Progenitor cell of endocrine pancreas (in vitro differentiated cells): ENCODE measurements around the gene ADCY3. TPM values are rescaled to one million over a fixed set of nuclear protein-coding genes. Genes with fewer than 3 reads are reported as not detected.
"Not testable (repeated sequence)": the region's sequence is repeated elsewhere in the genome, so short reads cannot be mapped to it uniquely, and the experiment has no call there.

Experiments used
- DNase-seq: peaks from one replicate; pipeline ENCODE4 v3.0.0; 2021; ENCODE audit warnings: low spot score; ENCODE audit not compliant: unreplicated experiment
- H3K27ac Mint-ChIP-seq: 2 replicates; pipeline ENCODE4 v1.8.0; 2021; ENCODE audit warnings: mild to moderate bottlenecking, moderate library complexity, mixed read lengths
- H3K27me3 Mint-ChIP-seq: 2 replicates; pipeline ENCODE4 v1.8.0; 2021; ENCODE audit warnings: mixed read lengths
- H3K36me3 Mint-ChIP-seq: 2 replicates; pipeline ENCODE4 v1.8.0; 2022; ENCODE audit warnings: mixed read lengths; ENCODE audit not compliant: insufficient read depth
- H3K4me1 Mint-ChIP-seq: 2 replicates; pipeline ENCODE4 v1.8.0; 2021; ENCODE audit warnings: low read depth, mixed read lengths
- H3K4me3 Mint-ChIP-seq: 2 replicates; pipeline ENCODE4 v1.8.0; 2021; ENCODE audit warnings: low read depth, mild to moderate bottlenecking, moderate library complexity, mixed read lengths
- H3K9me3 Mint-ChIP-seq: 2 replicates; pipeline ENCODE4 v1.8.0; 2021; ENCODE audit warnings: low read depth, mixed read lengths
- CTCF ChIP-seq: fragments of 200-600 bp; sonication (generic); IDR thresholded peaks from one replicate; pipeline ENCODE4 v1.5.0; 2021; ENCODE audit warnings: antibody characterized with exemption, mild to moderate bottlenecking; ENCODE audit not compliant: unreplicated experiment
- total RNA-seq: library from RNA; stranded (reverse); gene quantifications from 2 replicates; pipeline ENCODE4 v1.2.1, GENCODE V29; 2021

ADCY3 gene
- total RNA-seq, 1 donor from 2014 or later, result 22.6 TPM

DNA sequence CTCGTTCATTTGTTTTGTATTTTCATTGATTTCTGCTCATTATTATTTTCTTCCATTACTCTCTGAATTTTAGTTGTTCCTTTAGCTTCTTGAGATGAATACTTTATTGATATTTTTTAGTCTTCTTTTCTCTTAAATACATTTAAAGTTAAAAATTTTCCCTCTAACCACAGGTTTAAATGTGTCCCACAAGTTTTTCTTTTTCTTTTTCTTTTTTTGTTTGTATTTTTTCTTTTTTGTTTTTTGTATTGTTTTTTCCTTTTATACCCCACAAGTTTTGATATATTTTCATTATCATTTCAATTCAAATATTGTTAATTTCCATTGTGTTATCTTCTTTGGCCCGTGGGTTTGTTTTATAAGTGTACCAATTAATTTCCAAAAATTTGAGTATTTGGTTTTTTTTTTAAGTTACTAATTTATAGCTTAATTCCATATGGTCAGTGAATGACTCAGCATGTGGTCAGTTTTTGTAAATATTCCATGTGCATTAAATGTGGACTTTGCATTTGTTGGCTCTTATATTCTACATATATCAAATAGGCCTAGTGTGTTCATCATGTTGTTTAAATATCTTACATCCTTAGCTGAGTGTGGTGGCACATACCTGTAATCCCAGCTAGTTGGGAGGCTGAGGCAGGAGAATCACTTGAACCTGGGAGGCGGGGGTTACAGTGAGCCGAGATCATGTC is 110.6 kb downstream of the ADCY3 start:
- TF ChIP-seq CTCF, result no peak
- DNase-seq, result no peak
- H3K4me3 Mint-ChIP-seq, result no peak overlapping the region
- H3K36me3 Mint-ChIP-seq, result peaks cover 30% of the 10 kb centered on the region
- peaks cover 5% of the 10 kb centered on the region for H3K4me1 Mint-ChIP-seq
- no peak overlapping the region for H3K27ac Mint-ChIP-seq
- H3K9me3 Mint-ChIP-seq, result peaks cover 12% of the 10 kb centered on the region
- H3K27me3 Mint-ChIP-seq, result no peaks in the 10 kb centered on the region

- no peak for TF ChIP-seq CTCF
- H3K4me3 Mint-ChIP-seq, result no peak overlapping the region
These were observed 113.4 kb downstream of the ADCY3 start for GRCh38 chr2:24806661-24807036.

DNA sequence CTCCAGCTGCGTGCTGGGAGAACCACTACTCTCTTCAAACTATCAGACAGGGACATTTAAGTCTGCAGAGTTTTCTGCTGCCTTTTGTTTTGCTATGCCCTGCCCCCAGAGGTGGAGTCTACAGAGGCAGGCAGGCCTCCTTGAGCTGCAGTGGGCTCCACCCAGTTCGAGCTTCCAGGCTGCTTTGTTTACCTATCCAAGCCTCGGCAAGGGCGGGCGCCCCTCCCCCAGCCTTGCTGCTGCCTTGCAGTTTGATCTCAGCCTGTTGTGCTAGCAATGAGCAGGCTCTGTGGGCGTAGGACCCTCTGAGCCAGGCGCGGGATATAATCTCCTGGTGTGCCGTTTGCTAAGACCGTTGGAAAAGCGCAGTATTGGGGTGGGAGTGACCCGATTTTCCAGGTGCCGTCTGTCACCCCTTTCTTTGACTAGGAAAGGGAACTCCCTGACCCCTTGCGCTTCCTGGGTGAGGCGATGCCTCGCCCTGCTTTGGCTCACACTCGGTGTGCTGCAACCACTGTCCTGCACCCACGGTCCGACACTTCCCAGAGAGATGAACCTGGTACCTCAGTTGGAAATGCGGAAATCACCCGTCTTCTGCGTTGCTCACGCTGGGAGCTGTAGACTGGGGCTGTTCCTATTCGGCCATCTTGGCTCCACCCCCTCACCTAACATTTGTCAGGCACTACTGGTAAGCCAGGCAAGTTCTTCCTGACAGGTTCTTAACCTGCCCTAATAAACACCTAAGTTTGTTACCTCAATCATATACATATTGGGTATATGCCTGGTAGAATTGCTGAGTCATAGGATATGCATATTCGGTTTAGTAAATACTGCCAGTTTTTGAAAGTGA is 114.0 kb downstream of the ADCY3 start:
- not testable (repeated sequence) for H3K4me3 Mint-ChIP-seq, H3K4me1 Mint-ChIP-seq, H3K27ac Mint-ChIP-seq, H3K27me3 Mint-ChIP-seq, DNase-seq
- H3K36me3 Mint-ChIP-seq, result peaks cover 49% of the 10 kb centered on the region
- H3K9me3 Mint-ChIP-seq, result peaks cover 21% of the 10 kb centered on the region

More at GRCh38 chr2:24806661-24807036, 113.4 kb downstream of the ADCY3 start:
- H3K4me1 Mint-ChIP-seq, result no peaks in the 10 kb centered on the region
- H3K27ac Mint-ChIP-seq, result no peak overlapping the region
- peaks cover 20% of the 10 kb centered on the region for H3K9me3 Mint-ChIP-seq
- H3K27me3 Mint-ChIP-seq, result no peaks in the 10 kb centered on the region
- H3K36me3 Mint-ChIP-seq, result peaks cover 45% of the 10 kb centered on the region
- no peak for DNase-seq

- peaks cover 17% of the 10 kb centered on the region for H3K9me3 Mint-ChIP-seq
- DNase-seq, H3K4me3 Mint-ChIP-seq, H3K27me3 Mint-ChIP-seq, H3K27ac Mint-ChIP-seq, H3K4me1 Mint-ChIP-seq: not testable (repeated sequence)
- peaks cover 62% of the 10 kb centered on the region for H3K36me3 Mint-ChIP-seq
These were observed 119.5 kb downstream of the ADCY3 start for GRCh38 chr2:24800487-24800886.

DNA sequence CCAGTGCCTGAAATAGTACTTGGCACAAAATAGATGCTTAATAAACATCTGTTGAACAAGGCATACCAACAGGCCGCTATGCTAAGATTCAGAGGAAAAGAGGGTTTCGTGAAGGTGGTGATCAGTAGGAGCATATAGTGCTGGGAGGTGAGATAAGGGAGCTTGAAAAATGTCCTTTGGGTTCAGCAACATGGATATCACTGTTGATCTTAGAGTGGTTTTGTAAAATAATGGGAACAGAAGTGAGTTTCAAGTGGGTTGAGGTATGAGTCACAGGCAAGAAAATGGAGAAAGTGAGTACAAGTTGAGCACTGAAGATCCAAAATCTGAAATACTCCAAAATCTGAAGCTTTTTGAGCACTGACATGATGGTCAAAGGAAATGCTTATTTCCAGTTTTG is 122.4 kb downstream of the ADCY3 start:
- TF ChIP-seq CTCF, result no peak
- H3K4me3 Mint-ChIP-seq, result no peak overlapping the region
- peaks cover 8% of the 10 kb centered on the region for H3K9me3 Mint-ChIP-seq
- peaks cover 38% of the 10 kb centered on the region for H3K36me3 Mint-ChIP-seq
- H3K27me3 Mint-ChIP-seq, result no peaks in the 10 kb centered on the region
- no peak for DNase-seq
- H3K27ac Mint-ChIP-seq, result no peak overlapping the region
- H3K4me1 Mint-ChIP-seq, result peaks cover 12% of the 10 kb centered on the region

DNA sequence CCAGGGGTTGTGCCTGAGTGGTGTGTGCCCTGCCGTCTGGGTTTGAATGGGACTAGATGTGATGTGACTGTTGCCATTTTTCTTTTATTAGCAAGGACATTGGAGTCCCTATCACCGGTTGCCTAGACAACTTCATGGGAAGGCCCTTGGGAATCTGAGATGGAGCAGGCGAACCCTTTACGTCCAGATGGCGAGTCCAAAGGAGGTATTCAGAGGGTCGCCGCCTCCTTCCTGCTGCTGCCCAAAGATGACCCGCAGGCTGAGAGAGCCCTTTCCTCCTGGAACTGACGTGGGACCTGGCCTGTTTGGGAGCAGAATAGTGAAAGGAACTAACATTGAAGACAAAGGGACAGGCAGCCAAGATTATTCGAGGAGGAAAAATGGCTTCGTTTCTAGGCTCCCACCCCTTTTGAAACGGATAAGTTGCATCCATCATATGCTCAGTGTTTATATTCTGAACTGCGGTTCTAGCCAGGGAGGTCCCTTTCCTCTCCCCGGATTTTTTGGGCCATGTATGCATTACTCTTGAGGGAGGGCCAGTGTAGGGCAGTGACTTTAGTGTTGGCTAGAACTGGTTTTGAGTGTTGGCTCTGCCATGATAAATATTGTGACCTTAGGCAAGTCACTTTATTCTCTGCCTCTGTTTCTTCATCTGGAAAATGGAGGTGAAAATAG is 126.1 kb downstream of the ADCY3 start:
- Mint-ChIP-seq H3K27me3 (no peaks in the 10 kb centered on the region), H3K4me3 (peak overlapping the region; percentile 99), H3K4me1 (peaks cover 16% of the 10 kb centered on the region), H3K9me3 (no peaks in the 10 kb centered on the region), H3K27ac (peak overlapping the region; percentile 100), H3K36me3 (peaks cover 15% of the 10 kb centered on the region)
- no peak for TF ChIP-seq CTCF
- no peak for DNase-seq
